Measurements from ENCODE around the gene PRRT2.
A peak's percentile ranks its signal among the peaks of the same experiment; 100 is the strongest.
"Not testable (repeated sequence)": the region's sequence is repeated elsewhere in the genome, so short reads cannot be mapped to it uniquely, and the experiment has no call there.

The PRRT2 gene

GRCh38 chr16:29831490-29831889 lies 19.5 kb downstream of the PRRT2 start:
- FAIRE-seq (no peak), DNase-seq (ENCODE audit: low spot score) (no peak)

GRCh38 chr16:29833219-29833618 lies 21.2 kb downstream of the PRRT2 start:
- FAIRE-seq; DNase-seq (ENCODE audit: low spot score): not testable (repeated sequence)

GRCh38 chr16:29834079-29834478 lies 22.1 kb downstream of the PRRT2 start:
- no peak for DNase-seq (ENCODE audit: low spot score)
- FAIRE-seq: no peak

GRCh38 chr16:29835926-29836325 lies 23.9 kb downstream of the PRRT2 start:
- peak; percentile 37 for DNase-seq (ENCODE audit: low spot score)
- FAIRE-seq: peak; percentile 58

GRCh38 chr16:29836623-29837022 lies 24.6 kb downstream of the PRRT2 start:
- DNase-seq (ENCODE audit: low spot score): no peak
- FAIRE-seq: no peak

- DNase-seq (ENCODE audit: low spot score) (no peak), FAIRE-seq (no peak)
These were observed 25.8 kb downstream of the PRRT2 start for GRCh38 chr16:29837841-29838240.

GRCh38 chr16:29839822-29840221 lies 27.8 kb downstream of the PRRT2 start:
- DNase-seq (ENCODE audit: low spot score) (no peak), FAIRE-seq (no peak)

- DNase-seq (ENCODE audit: low spot score) (no peak), FAIRE-seq (no peak)
These were observed 28.2 kb downstream of the PRRT2 start for GRCh38 chr16:29840240-29840639.

GRCh38 chr16:29841631-29842030 lies 29.6 kb downstream of the PRRT2 start:
- DNase-seq (ENCODE audit: low spot score) (no peak), FAIRE-seq (no peak)

GRCh38 chr16:29842732-29843346 lies 30.8 kb downstream of the PRRT2 start:
- FAIRE-seq: no peak

GRCh38 chr16:29843931-29844330 lies 31.9 kb downstream of the PRRT2 start:
- FAIRE-seq (no peak), DNase-seq (ENCODE audit: low spot score) (no peak)

More at GRCh38 chr16:29842732-29843346, 30.8 kb downstream of the PRRT2 start:
- no peak for DNase-seq (ENCODE audit: low spot score)

- DNase-seq (ENCODE audit: low spot score): no peak
- FAIRE-seq: no peak
These were observed 32.8 kb downstream of the PRRT2 start for GRCh38 chr16:29844575-29845331.

- FAIRE-seq (no peak), DNase-seq (ENCODE audit: low spot score) (no peak)
These were observed 33.7 kb downstream of the PRRT2 start for GRCh38 chr16:29845656-29846055.

GRCh38 chr16:29848420-29849297 lies 36.7 kb downstream of the PRRT2 start:
- no peak for FAIRE-seq

GRCh38 chr16:29849505-29849904 lies 37.5 kb downstream of the PRRT2 start:
- FAIRE-seq: no peak

More at GRCh38 chr16:29848420-29849297, 36.7 kb downstream of the PRRT2 start:
- DNase-seq (ENCODE audit: low spot score): peak; percentile 26

GRCh38 chr16:29850998-29851397 lies 39.0 kb downstream of the PRRT2 start:
- DNase-seq (ENCODE audit: low spot score): no peak
- no peak for FAIRE-seq

More at GRCh38 chr16:29849505-29849904, 37.5 kb downstream of the PRRT2 start:
- no peak for DNase-seq (ENCODE audit: low spot score)

- no peak for FAIRE-seq
These were observed 40.7 kb downstream of the PRRT2 start for GRCh38 chr16:29852654-29853053.

GRCh38 chr16:29854520-29855100 lies 42.6 kb downstream of the PRRT2 start:
- FAIRE-seq (no peak), DNase-seq (ENCODE audit: low spot score) (no peak)

More at GRCh38 chr16:29852654-29853053, 40.7 kb downstream of the PRRT2 start:
- no peak for DNase-seq (ENCODE audit: low spot score)

- peak; percentile 83 for FAIRE-seq
- peak; percentile 67 for DNase-seq (ENCODE audit: low spot score)
These were observed 45.3 kb downstream of the PRRT2 start for GRCh38 chr16:29857133-29857760.

GRCh38 chr16:29858149-29858849 lies 46.3 kb downstream of the PRRT2 start:
- FAIRE-seq (no peak), DNase-seq (ENCODE audit: low spot score) (no peak)
